HTERT RPE-1 (cell line): Measurements from ENCODE around the gene GPC2.
"Not testable (repeated sequence)": the region's sequence is repeated elsewhere in the genome, so short reads cannot be mapped to it uniquely, and the experiment has no call there.

Experiments used
- in situ Hi-C: fragments of 300-500 bp; cut with MboI; formaldehyde crosslinking; loops from 4 replicates; pipeline ENCODE4 v1.14.3; 2020; ENCODE audit warnings: low sequenced_read_pairs

Gene GPC2

GRCh38 chr7:100177045-100178001, at the start of gene GPC2, which contains the start of gene STAG3:
GPC2 (minus strand) TSS chr7:100177381; CDS start chr7:100177199, 182 bp downstream.
STAG3 (plus strand) TSS chr7:100177918; CDS start chr7:100180557, 2,639 bp downstream.
- in situ Hi-C loops, result no loop called here

- in situ Hi-C loops, result not testable (repeated sequence)
Observed at GRCh38 chr7:100224891-100225290, 47.7 kb upstream of the GPC2 start.

- in situ Hi-C loops, result not testable (repeated sequence)
Observed at GRCh38 chr7:100223376-100223927, 46.3 kb upstream of the GPC2 start.

- in situ Hi-C loops, result no loop called here
Observed at GRCh38 chr7:100222445-100223132, 45.4 kb upstream of the GPC2 start.

- in situ Hi-C loops, result no loop called here
Observed at GRCh38 chr7:100221767-100222444, 44.7 kb upstream of the GPC2 start.

GRCh38 chr7:100221231-100221718, 44.1 kb upstream of the GPC2 start:
- in situ Hi-C loops, result no loop called here

GRCh38 chr7:100220586-100221230, 43.5 kb upstream of the GPC2 start:
- in situ Hi-C loops, result no loop called here

GRCh38 chr7:100219801-100220585, 42.8 kb upstream of the GPC2 start, which contains the start of gene PVRIG:
PVRIG (plus strand) TSS chr7:100219949; CDS start chr7:100219971, 22 bp downstream.
- in situ Hi-C loops, result not testable (repeated sequence)

GRCh38 chr7:100219271-100219737, 42.1 kb upstream of the GPC2 start:
- in situ Hi-C loops, result no loop called here

GRCh38 chr7:100217934-100218333, 40.8 kb upstream of the GPC2 start:
- in situ Hi-C loops, result not testable (repeated sequence)

GRCh38 chr7:100215895-100216294, 38.7 kb upstream of the GPC2 start:
- in situ Hi-C loops, result no loop called here

GRCh38 chr7:100214356-100214755, 37.2 kb upstream of the GPC2 start:
- in situ Hi-C loops, result not testable (repeated sequence)

GRCh38 chr7:100213672-100214071, 36.5 kb upstream of the GPC2 start:
- in situ Hi-C loops, result no loop called here

- in situ Hi-C loops, result no loop called here
Observed at GRCh38 chr7:100212631-100213286, 35.6 kb upstream of the GPC2 start.

GRCh38 chr7:100211342-100211780, 34.2 kb upstream of the GPC2 start:
- in situ Hi-C loops, result no loop called here

- in situ Hi-C loops, result no loop called here
Observed at GRCh38 chr7:100210805-100211204, 33.6 kb upstream of the GPC2 start.

- in situ Hi-C loops, result no loop called here
Observed at GRCh38 chr7:100209493-100209892, 32.3 kb upstream of the GPC2 start.

GRCh38 chr7:100208911-100209408, 31.8 kb upstream of the GPC2 start:
- in situ Hi-C loops, result no loop called here
